GM18868 (cell line): Measurements from ENCODE around the gene TTC1.

ENCODE experiments used
- ATAC-seq: cut with Tn5 transposase; IDR thresholded peaks from one replicate; pipeline ENCODE4 v1.9.1; 2021; ENCODE audit warnings: mild to moderate bottlenecking, moderate library complexity; ENCODE audit not compliant: unreplicated experiment

The TTC1 gene

DNA sequence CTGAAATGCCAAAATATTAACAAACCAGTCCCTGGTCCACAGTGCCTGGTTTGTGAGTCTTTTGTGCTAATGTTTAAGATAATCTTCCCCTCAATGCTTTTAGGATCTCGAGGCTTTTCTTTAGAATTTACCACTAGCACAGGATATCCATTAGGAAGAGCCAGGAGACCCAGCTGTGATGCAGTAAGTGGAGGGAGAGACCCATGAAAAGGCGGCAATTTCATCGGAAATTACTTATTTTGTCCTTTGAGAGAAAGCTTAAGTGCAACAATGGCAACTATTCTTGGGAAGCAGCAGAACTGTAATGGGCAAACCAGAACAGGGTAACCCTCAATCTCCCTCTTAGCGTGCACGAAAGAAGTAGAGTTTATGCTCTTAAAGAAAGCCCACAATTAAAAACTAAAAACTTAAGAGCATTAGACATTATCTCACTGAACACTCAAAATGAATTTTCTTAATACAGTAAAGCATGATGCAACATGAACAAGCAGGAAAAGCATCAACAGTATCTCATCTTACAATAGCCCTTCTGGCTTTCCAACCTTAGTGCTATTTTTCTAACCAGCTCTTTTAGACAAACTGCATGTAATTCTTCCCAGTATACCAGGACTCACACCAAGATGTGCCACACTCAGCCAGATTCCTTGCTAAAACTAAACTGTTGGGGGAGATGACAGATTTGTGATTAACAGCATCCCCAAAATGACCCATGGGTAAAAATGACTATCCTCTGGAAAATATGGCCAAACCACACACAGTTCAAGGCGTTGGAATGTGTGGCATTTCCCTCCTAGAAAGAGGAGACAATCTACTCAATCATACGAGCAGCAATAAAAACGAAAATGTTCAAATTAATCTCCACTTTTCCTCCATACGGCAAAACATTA is 73.9 kb downstream of the TTC1 start:
- no peak for ATAC-seq

DNA sequence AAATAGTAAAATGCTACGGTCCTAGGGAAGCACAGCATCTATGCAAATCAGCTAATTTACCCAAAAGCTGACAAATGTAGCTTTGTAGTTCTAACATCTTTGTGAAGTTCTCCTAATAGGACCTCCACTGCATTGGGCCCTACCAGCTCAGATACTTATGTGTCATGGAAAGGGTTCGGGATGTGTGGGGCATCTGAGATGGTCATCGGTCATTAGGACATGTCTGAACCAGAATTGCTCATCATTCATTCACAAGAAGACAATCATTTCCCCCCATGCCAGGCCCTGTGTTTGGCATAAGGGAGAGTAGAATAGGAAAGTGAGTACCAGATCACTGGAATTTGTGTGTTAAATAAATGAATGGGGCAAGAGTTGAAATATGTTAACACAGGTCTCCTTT is 74.6 kb downstream of the TTC1 start:
- no peak for ATAC-seq

DNA sequence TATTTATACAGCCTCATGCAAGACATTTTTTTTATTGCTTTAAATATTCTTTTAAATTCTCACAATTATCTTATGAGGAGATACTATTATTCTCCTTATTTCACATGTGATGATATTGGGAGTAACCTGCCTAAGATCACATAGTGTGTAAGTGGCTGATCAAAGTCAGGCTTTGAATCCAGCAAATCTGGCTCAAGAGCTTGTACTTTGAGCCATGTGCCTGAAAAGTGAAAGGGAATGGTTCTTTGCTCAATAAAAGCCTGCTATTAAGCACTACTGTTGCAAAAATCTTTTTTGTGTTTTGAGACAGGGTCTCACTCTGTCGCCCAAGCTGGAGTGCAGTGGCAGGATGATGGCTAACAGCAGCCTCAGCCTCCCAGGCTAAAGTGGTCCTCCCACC is 75.2 kb downstream of the TTC1 start:
- ATAC-seq = no peak

DNA sequence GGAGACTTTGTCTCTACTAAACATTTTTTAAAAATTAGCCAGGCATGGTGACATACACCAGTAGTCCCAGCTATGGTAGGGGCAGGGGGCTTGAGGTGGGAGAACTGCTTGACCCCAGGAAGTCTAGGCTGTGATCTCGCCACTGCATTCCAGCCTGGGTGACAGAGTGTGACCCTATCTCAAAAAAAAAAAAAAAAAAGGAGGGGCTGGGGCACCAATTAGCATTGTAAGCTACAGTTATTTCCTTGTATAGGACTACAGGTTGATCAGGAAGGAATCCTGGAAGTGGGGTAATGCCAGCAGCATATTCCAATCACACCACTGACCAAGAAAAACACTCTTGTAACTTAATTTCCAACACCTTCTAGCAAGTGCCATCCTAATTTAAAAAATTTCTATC is 78.3 kb downstream of the TTC1 start:
- no peak for ATAC-seq

DNA sequence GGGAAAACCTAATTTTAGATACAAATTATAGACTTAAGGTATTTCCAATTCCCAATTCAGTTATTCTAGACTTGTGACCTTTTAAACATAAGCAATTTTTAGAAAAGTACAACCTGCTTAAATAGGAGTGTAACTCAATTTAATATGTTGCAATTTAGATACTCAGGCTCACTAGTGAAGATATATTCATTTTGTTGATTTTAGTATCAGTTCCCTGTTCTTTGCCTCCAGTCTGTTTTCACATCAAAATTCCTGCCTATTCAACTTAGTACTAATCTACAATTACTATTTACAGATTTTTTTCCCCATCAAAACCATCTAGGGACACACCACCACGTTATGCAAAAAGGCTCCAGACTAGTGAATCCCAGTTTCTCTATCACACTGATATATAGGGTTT is 79.9 kb downstream of the TTC1 start:
- ATAC-seq = no peak

DNA sequence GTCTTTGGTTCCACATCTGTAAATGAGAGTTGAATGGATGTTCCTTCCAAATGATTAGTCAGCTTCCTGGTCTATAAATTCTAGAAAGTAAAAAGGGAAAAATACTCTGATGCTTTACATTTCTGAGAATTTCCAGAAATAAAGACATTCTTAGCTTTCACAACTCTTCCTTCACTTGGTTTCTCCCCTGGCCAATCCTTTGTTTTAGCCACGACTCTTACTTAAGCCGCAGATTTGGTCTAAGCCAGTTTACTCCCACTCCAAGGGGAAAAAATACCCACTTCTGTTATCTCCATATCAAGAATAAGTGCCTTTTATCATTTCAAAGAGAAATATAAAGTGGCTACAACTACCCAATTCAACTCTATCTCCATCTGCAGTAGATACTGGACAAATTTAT is 80.6 kb downstream of the TTC1 start:
- no peak for ATAC-seq

DNA sequence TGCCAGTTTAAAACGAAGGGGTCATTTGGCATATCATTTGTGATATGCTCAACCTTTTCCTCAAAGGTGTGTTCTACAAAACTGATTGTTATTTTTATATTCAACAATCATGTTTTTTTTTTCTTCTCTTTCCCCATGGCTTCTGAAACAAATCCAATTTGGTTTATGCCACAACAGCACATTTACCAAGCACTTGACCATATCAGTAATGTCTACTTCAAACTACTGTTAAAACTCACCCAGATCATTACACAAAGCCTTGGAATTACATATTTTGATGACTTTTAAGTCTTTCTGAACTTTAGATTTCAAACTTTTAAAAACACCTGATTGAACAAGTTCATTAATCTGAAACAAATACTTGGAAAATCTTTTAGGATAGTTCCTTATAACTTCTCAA is 81.1 kb downstream of the TTC1 start:
- ATAC-seq = no peak

DNA sequence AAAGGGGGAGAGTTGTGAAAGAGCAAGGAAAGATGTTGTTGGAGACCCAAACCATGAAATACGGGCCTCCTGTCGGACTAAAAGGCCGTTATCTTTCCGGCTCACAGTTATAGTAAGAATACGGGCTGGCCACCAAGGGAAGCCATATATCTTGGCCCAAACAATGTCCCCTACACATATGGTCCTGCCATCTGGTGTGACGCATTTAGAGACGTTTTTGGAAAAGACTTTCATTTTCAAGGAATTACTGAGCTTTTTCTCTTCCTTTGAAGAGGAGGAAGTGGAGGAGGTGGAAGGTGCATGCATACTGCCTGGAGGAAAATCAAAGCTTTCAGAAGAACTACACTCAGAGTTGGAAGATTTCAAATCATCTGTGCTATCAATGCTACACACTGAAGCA is 83.6 kb downstream of the TTC1 start:
- ATAC-seq = no peak

DNA sequence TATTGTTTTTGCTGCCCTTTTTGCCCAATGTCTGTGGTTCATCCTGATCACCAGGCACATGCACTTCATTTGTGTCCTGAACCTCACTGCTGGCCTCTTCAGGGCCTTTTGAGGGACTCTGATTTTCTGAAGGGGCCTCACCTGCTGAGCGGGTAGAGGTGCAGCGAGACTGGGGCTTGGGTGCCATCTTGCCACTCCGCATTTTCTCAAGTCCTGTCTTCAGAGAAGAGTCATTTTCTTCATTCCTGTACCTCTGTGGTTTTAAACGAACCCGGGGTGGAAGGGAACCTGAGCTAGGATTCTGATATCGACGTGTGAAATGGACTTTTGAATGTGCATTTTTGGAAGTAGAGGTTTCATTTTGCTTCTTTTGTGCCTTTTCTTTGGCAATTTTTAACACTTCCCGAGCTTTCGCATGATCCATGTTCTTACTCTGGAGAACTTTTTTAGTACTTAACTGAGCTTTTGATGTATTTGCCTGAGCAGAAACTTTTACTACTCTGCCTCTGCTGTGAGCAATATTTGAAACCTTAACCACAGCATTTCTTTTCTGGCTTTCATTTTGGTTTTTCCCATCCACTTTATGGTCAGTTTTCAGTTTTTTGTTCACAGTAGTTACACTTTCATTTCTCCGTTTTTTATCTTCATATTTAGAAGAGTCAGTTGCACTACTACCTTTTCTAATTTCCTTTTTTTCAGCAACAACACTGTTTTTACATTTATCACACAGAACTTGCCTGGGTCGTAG is 84.2 kb downstream of the TTC1 start:
- ATAC-seq = peak; percentile 74

DNA sequence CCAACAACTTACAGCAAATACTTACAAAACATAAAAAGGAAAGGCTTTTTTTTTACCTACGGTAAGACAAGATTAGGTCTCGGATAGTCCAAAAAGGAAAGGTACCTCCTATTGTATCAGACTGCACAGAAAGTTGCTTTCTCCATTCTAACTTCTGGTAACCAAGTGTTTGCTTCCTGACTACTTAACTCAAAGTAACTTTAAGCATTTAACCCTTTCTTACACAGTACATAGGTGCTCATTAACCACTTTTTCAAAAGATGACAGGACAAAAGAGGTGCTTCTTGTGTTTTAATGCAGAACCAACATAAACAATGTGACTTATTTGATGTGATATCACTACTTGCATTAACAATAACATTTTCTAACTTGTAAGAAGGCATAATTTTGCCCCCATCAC is 87.2 kb downstream of the TTC1 start:
- ATAC-seq = no peak

DNA sequence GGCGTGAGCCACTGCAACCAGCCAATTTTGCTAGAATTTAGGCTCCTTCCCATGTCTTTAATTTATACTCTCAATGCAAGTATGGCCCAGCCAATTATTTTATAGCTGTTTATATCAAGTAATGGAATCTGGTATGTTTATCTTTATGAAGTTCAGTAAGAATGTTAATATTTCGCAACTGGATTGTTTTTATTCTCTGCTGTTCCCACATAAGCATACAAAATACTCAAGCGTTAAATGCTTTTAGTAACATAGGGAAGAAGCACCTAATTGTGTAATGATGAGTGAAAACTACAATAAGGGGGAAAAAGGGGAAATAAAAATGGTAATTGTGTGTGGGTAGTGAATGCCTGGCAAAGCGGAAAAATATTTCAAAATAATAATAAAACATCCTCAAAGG is 89.1 kb downstream of the TTC1 start:
- ATAC-seq = no peak

DNA sequence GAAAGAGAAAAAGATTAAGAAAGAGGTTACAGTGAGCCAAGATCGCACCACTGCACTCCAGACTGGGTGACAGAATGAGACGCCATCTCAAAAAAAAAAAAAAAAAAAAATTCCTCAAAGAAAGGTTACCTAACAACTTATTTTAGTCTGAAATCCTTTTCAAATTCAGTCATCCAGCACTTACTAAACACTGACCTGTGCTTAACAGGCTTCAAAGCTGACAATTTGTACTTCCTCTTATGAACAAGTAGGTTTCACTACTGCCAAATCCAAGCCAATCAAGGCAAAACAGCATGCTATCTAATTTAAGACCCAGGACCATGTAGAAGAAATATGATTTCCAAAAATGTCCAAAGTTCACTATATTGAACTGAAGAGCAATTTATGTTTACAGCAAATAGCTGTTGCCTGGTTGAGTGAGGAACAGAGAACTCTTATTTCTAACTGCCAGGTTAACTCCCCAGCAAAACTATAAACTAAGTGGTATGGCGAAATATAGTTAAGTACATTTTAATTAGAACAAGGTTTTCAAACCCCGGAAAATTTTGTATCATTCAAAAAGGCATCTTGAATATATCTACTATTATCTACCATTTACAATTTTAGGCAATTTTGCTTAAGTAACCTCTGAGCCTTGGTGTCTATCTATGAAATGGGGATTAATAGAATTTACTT is 96.9 kb downstream of the TTC1 start:
- peak; percentile 93 for ATAC-seq

DNA sequence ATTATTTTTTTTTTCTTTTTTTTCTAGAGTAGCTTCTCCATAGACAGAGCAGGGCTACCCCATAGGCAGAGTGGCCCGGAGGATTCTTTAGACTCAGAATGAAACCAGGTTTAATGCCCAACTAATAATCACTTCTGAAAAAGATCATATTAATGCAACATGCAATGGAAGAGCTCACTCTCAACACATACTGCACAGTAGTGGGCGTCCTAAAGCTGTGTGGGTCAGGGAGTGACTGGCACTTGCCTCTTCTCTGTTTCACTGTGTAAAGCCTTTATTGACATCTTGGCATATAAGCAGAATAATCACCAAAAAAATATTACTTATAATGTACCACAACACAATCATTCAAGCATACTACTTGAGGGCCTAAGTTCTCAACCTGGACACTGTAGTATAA is 99.2 kb downstream of the TTC1 start:
- no peak for ATAC-seq
